ENCODE results near the gene TMEM150B.

Gene TMEM150B

GRCh38 chr19:55276720-55277430, 48.3 kb downstream of the TMEM150B start:
- peak in 1 of 2 donors; percentile 29 for DNase-seq

GRCh38 chr19:55275851-55276719, 49.1 kb downstream of the TMEM150B start:
- no peak for DNase-seq

- no peak for DNase-seq
Measured at GRCh38 chr19:55273978-55274707, 51.0 kb downstream of the TMEM150B start.

- no peak for DNase-seq
Measured at GRCh38 chr19:55272142-55272541, 53.0 kb downstream of the TMEM150B start.

- no peak for DNase-seq
Measured at GRCh38 chr19:55270172-55270942, 54.8 kb downstream of the TMEM150B start.

- DNase-seq, result no peak
Measured at GRCh38 chr19:55269299-55269698, 55.8 kb downstream of the TMEM150B start.

- no peak for DNase-seq
Measured at GRCh38 chr19:55266840-55267239, 58.3 kb downstream of the TMEM150B start.

GRCh38 chr19:55266404-55266803, 58.7 kb downstream of the TMEM150B start:
- DNase-seq, result no peak

GRCh38 chr19:55265723-55266386, 59.3 kb downstream of the TMEM150B start:
- DNase-seq, result no peak

GRCh38 chr19:55265173-55265572, 60.0 kb downstream of the TMEM150B start:
- DNase-seq, result no peak

- DNase-seq, result no peak
Measured at GRCh38 chr19:55264531-55264930, 60.6 kb downstream of the TMEM150B start.
